ENCODE data around the gene TBC1D7.
A peak's percentile ranks its signal among the peaks of the same experiment; 100 is the strongest.

TBC1D7 gene

GRCh38 chr6:13278164-13278563 lies 50.2 kb downstream of the TBC1D7 start:
- H3K27ac ChIP-seq = no peak overlapping the region

GRCh38 chr6:13277231-13277630 lies 51.1 kb downstream of the TBC1D7 start:
- H3K27ac ChIP-seq = no peak overlapping the region
- TF ChIP-seq CTCF (IDR thresholded peaks at IDR 0.05) = no peak
- no peak for TF ChIP-seq ZFX (IDR thresholded peaks at IDR 0.05; ENCODE audit: borderline replicate concordance)

More at GRCh38 chr6:13278164-13278563, 50.2 kb downstream of the TBC1D7 start:
- TF ChIP-seq ZFX (IDR thresholded peaks at IDR 0.05; ENCODE audit: borderline replicate concordance) (no peak), CTCF (IDR thresholded peaks at IDR 0.05) (peak; percentile 41; the same call in 1 of the 2 replicates)

- no peak overlapping the region for H3K27ac ChIP-seq
- TF ChIP-seq ZFX (IDR thresholded peaks at IDR 0.05; ENCODE audit: borderline replicate concordance) (no peak), CTCF (IDR thresholded peaks at IDR 0.05) (no peak)
Measured at GRCh38 chr6:13275435-13275989, 52.8 kb downstream of the TBC1D7 start.

GRCh38 chr6:13274707-13275434 lies 53.5 kb downstream of the TBC1D7 start:
- no peak for TF ChIP-seq CTCF (IDR thresholded peaks at IDR 0.05)
- TF ChIP-seq ZFX (IDR thresholded peaks at IDR 0.05; ENCODE audit: borderline replicate concordance) = no peak
- no peak overlapping the region for H3K27ac ChIP-seq

GRCh38 chr6:13273931-13274706 lies 54.2 kb downstream of the TBC1D7 start:
- H3K27ac ChIP-seq = no peak overlapping the region
- TF ChIP-seq ZFX (IDR thresholded peaks at IDR 0.05; ENCODE audit: borderline replicate concordance) (no peak), CTCF (IDR thresholded peaks at IDR 0.05) (no peak)

GRCh38 chr6:13273202-13273930 lies 55.0 kb downstream of the TBC1D7 start:
- TF ChIP-seq CTCF (IDR thresholded peaks at IDR 0.05) (no peak), ZFX (IDR thresholded peaks at IDR 0.05; ENCODE audit: borderline replicate concordance) (no peak)
- H3K27ac ChIP-seq = no peak overlapping the region
